Osteocyte (in vitro differentiated cells): ENCODE data around the gene CLDN4. TPM values are rescaled to one million over a fixed set of nuclear protein-coding genes. Genes with fewer than 3 reads are reported as not detected.
"Not testable (repeated sequence)": the region's sequence is repeated elsewhere in the genome, so short reads cannot be mapped to it uniquely, and the experiment has no call there.

Experiments
- DNase-seq: peaks from one replicate; pipeline ENCODE4 v3.0.0; 2021; ENCODE audit warnings: mixed read lengths; ENCODE audit not compliant: unreplicated experiment; ENCODE audit errors: extremely low spot score
- H3K27ac Mint-ChIP-seq: one replicate; pipeline ENCODE4 v1.8.0; 2021; ENCODE audit warnings: mild to moderate bottlenecking, mixed read lengths; ENCODE audit not compliant: unreplicated experiment
- H3K27me3 Mint-ChIP-seq: one replicate; pipeline ENCODE4 v1.8.0; 2021; ENCODE audit warnings: mixed read lengths; ENCODE audit not compliant: unreplicated experiment
- H3K36me3 Mint-ChIP-seq: one replicate; pipeline ENCODE4 v1.8.0; 2021; ENCODE audit warnings: mixed read lengths; ENCODE audit not compliant: unreplicated experiment
- H3K4me1 Mint-ChIP-seq: one replicate; pipeline ENCODE4 v1.8.0; 2021; ENCODE audit warnings: mixed read lengths; ENCODE audit not compliant: unreplicated experiment
- H3K4me3 Mint-ChIP-seq: one replicate; pipeline ENCODE4 v1.8.0; 2021; ENCODE audit warnings: mild to moderate bottlenecking, moderate library complexity, mixed read lengths; ENCODE audit not compliant: unreplicated experiment
- H3K9me3 Mint-ChIP-seq: one replicate; pipeline ENCODE4 v1.8.0; 2021; ENCODE audit warnings: mixed read lengths; ENCODE audit not compliant: unreplicated experiment
- total RNA-seq: library from RNA; stranded (reverse); gene quantifications from 2 replicates; pipeline ENCODE4 v1.2.1, GENCODE V29; 2021
- TF ChIP-seq, protein P1 (sequence below): fragments of 200-600 bp; sonication (generic); IDR thresholded peaks from 2 replicates; pipeline ENCODE4 v1.5.0; 2021; ENCODE audit warnings: antibody characterized with exemption, mild to moderate bottlenecking, moderate library complexity

Gene CLDN4
- total RNA-seq, 1 donor from 2014 or later: 0.62 TPM

DNA sequence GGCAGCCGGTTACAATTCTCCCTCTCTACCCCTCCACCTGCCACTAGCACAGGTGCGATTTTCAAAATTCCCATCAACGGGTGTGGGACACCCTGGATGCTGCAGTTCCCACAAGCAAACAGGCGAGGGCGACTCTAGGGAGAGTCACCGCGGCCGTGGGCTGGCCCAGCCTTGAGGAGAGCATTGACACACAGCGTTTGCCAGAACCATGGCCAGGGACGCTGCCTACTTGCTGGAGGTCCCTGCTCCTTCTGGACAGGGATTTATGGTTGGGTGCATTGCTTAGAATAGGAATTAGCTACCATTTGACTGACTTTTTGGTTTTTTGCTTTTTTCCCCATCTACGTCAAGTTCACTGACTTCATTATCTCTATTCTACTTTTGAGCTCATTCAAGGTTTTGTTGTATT is 19.0 kb upstream of the CLDN4 start:
- Mint-ChIP-seq H3K27me3 (no peaks in the 10 kb centered on the region), H3K36me3 (peaks cover 4% of the 10 kb centered on the region), H3K27ac (no peak overlapping the region), H3K9me3 (peaks cover 3% of the 10 kb centered on the region), H3K4me3 (no peak overlapping the region), H3K4me1 (peaks cover 3% of the 10 kb centered on the region)
- DNase-seq: no peak
- TF ChIP-seq, protein P1, sequence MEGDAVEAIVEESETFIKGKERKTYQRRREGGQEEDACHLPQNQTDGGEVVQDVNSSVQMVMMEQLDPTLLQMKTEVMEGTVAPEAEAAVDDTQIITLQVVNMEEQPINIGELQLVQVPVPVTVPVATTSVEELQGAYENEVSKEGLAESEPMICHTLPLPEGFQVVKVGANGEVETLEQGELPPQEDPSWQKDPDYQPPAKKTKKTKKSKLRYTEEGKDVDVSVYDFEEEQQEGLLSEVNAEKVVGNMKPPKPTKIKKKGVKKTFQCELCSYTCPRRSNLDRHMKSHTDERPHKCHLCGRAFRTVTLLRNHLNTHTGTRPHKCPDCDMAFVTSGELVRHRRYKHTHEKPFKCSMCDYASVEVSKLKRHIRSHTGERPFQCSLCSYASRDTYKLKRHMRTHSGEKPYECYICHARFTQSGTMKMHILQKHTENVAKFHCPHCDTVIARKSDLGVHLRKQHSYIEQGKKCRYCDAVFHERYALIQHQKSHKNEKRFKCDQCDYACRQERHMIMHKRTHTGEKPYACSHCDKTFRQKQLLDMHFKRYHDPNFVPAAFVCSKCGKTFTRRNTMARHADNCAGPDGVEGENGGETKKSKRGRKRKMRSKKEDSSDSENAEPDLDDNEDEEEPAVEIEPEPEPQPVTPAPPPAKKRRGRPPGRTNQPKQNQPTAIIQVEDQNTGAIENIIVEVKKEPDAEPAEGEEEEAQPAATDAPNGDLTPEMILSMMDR: peak; percentile 66

DNA sequence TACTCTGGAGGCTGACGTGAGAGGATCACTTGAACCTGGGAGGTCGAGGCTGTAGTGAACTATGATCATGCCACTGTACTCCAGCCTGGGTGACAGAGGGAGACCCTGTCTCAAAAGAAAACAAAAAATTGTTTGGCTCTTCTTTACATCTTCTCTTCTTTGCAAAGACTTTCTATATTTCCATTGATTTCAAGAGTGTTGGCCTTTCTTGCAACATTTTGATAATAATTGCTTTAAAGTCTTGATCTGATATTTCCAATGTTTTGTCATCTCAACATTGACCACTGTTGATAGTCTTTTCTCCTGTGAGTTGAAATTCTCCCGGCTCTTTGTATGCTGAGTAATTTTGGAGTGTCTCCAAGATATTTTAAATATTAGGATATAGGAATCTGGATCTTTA is 17.8 kb upstream of the CLDN4 start:
- DNase-seq: no peak
- Mint-ChIP-seq H3K36me3 (peaks cover 4% of the 10 kb centered on the region), H3K27ac (no peak overlapping the region), H3K4me1 (peaks cover 3% of the 10 kb centered on the region), H3K27me3 (no peaks in the 10 kb centered on the region), H3K9me3 (peaks cover 3% of the 10 kb centered on the region), H3K4me3 (no peak overlapping the region)
- TF ChIP-seq, protein P1: no peak

DNA sequence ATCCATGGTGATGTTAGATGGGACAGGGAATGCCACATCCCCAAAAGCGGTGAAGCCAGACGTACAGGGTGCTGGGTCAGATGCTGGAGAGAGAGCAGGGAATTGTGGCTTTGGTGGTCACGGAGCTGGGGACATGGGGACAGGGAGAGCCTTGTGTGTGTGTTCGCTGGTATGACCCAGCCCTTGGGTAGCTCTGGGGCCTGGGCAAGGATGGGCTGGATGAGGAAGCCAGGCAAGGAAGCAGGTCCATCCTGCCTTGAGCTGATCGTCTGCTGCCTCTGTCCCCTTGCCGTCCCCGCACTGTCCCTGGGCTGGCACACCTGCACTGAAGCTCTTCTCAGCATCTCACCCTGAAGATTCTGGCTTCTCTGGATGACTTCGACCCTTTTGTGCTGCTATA is 15.4 kb upstream of the CLDN4 start:
- TF ChIP-seq, protein P1: no peak
- Mint-ChIP-seq H3K4me1 (no peaks in the 10 kb centered on the region), H3K27ac (no peak overlapping the region), H3K36me3 (peaks cover 4% of the 10 kb centered on the region), H3K4me3 (no peak overlapping the region), H3K9me3 (peaks cover 3% of the 10 kb centered on the region), H3K27me3 (no peaks in the 10 kb centered on the region)
- DNase-seq: no peak

DNA sequence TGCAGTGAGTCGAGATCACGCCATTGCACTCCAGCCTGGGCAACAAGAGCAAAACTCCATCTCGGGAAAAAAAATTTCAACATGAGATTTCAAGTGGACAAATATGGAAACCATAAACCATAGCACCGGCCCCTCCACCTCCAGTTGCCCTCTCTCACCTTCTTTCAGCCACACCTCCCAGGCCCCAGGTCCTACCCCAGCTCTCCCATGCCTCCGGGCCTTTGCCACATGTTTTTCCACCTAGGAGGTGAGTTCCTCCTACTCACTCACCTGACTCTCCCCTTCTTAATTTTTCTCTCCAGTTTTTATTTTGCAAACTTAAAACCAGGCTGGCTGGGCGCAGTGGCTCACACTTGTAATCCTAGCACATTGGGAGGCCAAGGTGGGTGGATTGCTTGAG is 13.7 kb upstream of the CLDN4 start:
- peaks cover 4% of the 10 kb centered on the region for H3K36me3 Mint-ChIP-seq
- H3K27me3 Mint-ChIP-seq: no peaks in the 10 kb centered on the region
- TF ChIP-seq, protein P1: no peak
- H3K9me3 Mint-ChIP-seq: peaks cover 3% of the 10 kb centered on the region
- no peak overlapping the region for H3K27ac Mint-ChIP-seq
- no peak overlapping the region for H3K4me3 Mint-ChIP-seq
- DNase-seq: no peak
- H3K4me1 Mint-ChIP-seq: peaks cover 3% of the 10 kb centered on the region

DNA sequence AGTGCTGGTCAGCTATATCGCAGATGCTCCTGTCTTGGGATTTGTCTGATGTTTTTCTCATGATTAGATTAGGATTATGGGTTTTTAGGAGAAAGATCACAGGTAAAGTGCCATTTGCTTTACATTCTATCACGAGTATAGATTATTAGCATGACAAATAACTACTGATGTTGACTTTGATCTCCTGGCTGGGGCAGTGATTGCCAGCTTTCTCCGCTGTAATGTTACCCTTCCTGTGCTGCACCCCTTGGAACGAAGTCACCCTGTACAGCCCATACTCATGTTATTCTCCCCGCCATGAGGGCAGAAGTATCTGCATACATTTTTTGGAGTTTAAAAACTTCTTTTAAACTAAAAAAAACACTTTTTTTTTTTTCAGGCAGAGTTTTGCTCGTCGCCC is 10.8 kb upstream of the CLDN4 start:
- H3K9me3 Mint-ChIP-seq: no peaks in the 10 kb centered on the region
- no peaks in the 10 kb centered on the region for H3K27me3 Mint-ChIP-seq
- TF ChIP-seq, protein P1: no peak
- H3K36me3 Mint-ChIP-seq: no peaks in the 10 kb centered on the region
- H3K4me1 Mint-ChIP-seq: peaks cover 16% of the 10 kb centered on the region
- no peak overlapping the region for H3K4me3 Mint-ChIP-seq
- no peak for DNase-seq
- no peak overlapping the region for H3K27ac Mint-ChIP-seq

DNA sequence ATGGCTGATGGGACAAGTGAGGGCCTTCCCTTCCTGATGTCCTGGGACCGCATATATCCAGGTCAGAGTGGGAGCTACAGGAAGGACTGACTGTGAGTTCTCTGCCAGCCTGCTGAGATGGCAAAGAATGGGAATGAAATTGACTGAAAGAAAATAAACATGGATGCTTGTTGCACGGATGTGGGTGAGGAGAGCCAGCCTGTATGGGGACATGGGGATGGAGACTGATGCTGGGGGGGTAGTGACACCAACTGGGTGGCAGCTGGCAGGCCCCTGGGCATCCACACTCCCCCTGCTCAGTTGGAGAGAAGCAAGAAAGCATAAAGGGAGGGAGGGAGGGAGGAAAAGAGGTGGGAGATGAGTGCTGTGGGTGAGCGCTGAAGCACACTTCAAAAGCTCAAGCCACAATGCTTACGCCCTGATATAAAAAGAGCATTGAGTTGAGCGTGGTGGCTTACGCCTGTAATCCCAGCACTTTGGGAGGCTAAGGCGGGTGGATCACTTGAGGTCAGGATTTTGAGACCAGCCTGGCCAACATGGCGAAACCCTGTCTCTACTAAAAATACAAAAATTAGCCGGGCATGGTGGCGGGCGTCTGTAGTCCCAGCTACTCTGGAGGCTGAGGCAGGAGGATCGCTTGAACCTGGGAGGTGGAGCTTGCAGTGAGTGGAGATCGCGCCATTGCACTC is 9.1 kb upstream of the CLDN4 start:
- Mint-ChIP-seq H3K27ac (peak overlapping the region; percentile 20), H3K4me1 (peaks cover 16% of the 10 kb centered on the region)
- H3K36me3 Mint-ChIP-seq, H3K27me3 Mint-ChIP-seq, H3K9me3 Mint-ChIP-seq, DNase-seq, H3K4me3 Mint-ChIP-seq: not testable (repeated sequence)
